Caki2 (cell line): ENCODE results near the gene NSF. TPM values are rescaled to one million over a fixed set of nuclear protein-coding genes. Genes with fewer than 3 reads are reported as not detected.
A peak's percentile ranks its signal among the peaks of the same experiment; 100 is the strongest.
"Not testable (repeated sequence)": the region's sequence is repeated elsewhere in the genome, so short reads cannot be mapped to it uniquely, and the experiment has no call there.

Experiments
- DNase-seq: peaks from one replicate; pipeline ENCODE4 v3.0.0-alpha.2; 2015; ENCODE audit warnings: low read depth
- in situ Hi-C: cut with HindIII; loops from 2 replicates; pipeline ENCODE4 v1.10.0; 2016; ENCODE audit warnings: low sequenced_read_pairs, low pct_unique_long_range_greater_than_20kb, mixed read lengths
- total RNA-seq: library from RNA; depleted of rRNA; stranded (reverse); fragments of >200 nt; shearing (Covaris generic); gene quantifications from 2 replicates; pipeline ENCODE4 v1.2.3, GENCODE V29; 2014; ENCODE audit warnings: low replicate concordance

NSF gene
- total RNA-seq, 1 experiment from 2014 or later = 15.3 TPM

- DNase-seq = no peak
- in situ Hi-C loops = no loop called here
These were observed 176.3 kb downstream of the NSF start for GRCh38 chr17:46766493-46767491.

- in situ Hi-C loops = no loop called here
- no peak for DNase-seq
These were observed 178.0 kb downstream of the NSF start for GRCh38 chr17:46768540-46768870.

- in situ Hi-C loops, DNase-seq: not testable (repeated sequence)
These were observed 178.4 kb downstream of the NSF start for GRCh38 chr17:46768896-46769295.

- no peak for DNase-seq
- in situ Hi-C loops = no loop called here
These were observed 179.3 kb downstream of the NSF start for GRCh38 chr17:46769531-46770438.

GRCh38 chr17:46770439-46770817 is 180.0 kb downstream of the NSF start:
- in situ Hi-C loops = no loop called here
- no peak for DNase-seq

- DNase-seq = peak; percentile 58
- in situ Hi-C loops = no loop called here
These were observed 180.5 kb downstream of the NSF start for GRCh38 chr17:46770818-46771560.

GRCh38 chr17:46771561-46772474 is 181.3 kb downstream of the NSF start:
- no peak for DNase-seq
- in situ Hi-C loops = no loop called here

- no peak for DNase-seq
- in situ Hi-C loops = no loop called here
These were observed 182.2 kb downstream of the NSF start for GRCh38 chr17:46772475-46773220.

- DNase-seq = no peak
- in situ Hi-C loops = no loop called here
These were observed 182.7 kb downstream of the NSF start for GRCh38 chr17:46773221-46773605.

- in situ Hi-C loops = no loop called here
- DNase-seq = no peak
These were observed 183.2 kb downstream of the NSF start for GRCh38 chr17:46773676-46774075.

- no peak for DNase-seq
- in situ Hi-C loops = no loop called here
These were observed 183.8 kb downstream of the NSF start for GRCh38 chr17:46774108-46774737.

- DNase-seq = no peak
- in situ Hi-C loops = no loop called here
These were observed 186.0 kb downstream of the NSF start for GRCh38 chr17:46776298-46777005.

- in situ Hi-C loops = no loop called here
- no peak for DNase-seq
These were observed 187.8 kb downstream of the NSF start for GRCh38 chr17:46777943-46778915.

GRCh38 chr17:46780003-46780373 is 189.5 kb downstream of the NSF start:
- DNase-seq = no peak
- in situ Hi-C loops = no loop called here
